ENCODE data around the gene KAZN.

- TF ChIP-seq EZH2 (IDR thresholded peaks at IDR 0.05; ENCODE audit: low read length, missing control alignments): no peak
- TF ChIP-seq CTCF (conservative IDR thresholded peaks at IDR 0.05 in 1 of 2, IDR thresholded peaks at IDR 0.05 in 1 of 2; ENCODE audit: low read depth in 1 of 2, low read length in 2 of 2): no peak
These were observed 450.0 kb downstream of the KAZN start for GRCh38 chr1:15048437-15048980.

Data from fibroblast of lung (primary cell).